CD14-positive monocyte (primary cell): ENCODE data around the gene GREM2. TPM values are rescaled to one million over a fixed set of nuclear protein-coding genes. Genes with fewer than 3 reads are reported as not detected.

ENCODE experiments used
- DNase-seq, 3 donors: peaks; one replicate each; pipeline ENCODE4 v3.0.0-alpha.2; 2011 to 2022
- H2AFZ ChIP-seq: 2 replicates; pipeline ENCODE4 v1.6.0; 2012; ENCODE audit warnings: mild to moderate bottlenecking, low read depth, low read length, inconsistent platforms; ENCODE audit not compliant: insufficient read depth, poor library complexity, severe bottlenecking
- H3K27ac ChIP-seq, 2 donors: 1 replicate in 1 of 2; 2 replicates in 1 of 2; pipeline ENCODE4 v1.5.1; 2012 to 2013; ENCODE audit warnings: low read length in 2 of 2, control low read depth in 1 of 2, inconsistent platforms in 1 of 2, low read depth in 1 of 2, mild to moderate bottlenecking in 1 of 2
- H3K27me3 ChIP-seq, 2 donors: one replicate each; pipeline versions ENCODE4 v1.6.0 to v1.6.1; 2011 to 2013; ENCODE audit warnings: low read length in 2 of 2; ENCODE audit not compliant: control insufficient read depth in 2 of 2, insufficient read depth in 2 of 2
- H3K36me3 ChIP-seq, 2 donors: replicated peaks in 1 of 2; 1 replicate in 1 of 2; 2 replicates in 1 of 2; pipeline versions ENCODE4 v1.5.1 to v1.6.1; 2012 to 2013; ENCODE audit warnings: low read length in 2 of 2, control low read depth in 1 of 2, inconsistent platforms in 1 of 2, mild to moderate bottlenecking in 1 of 2; ENCODE audit not compliant: insufficient read depth in 2 of 2, control insufficient read depth in 1 of 2
- H3K4me1 ChIP-seq, 2 donors: 1 replicate in 1 of 2; 2 replicates in 1 of 2; pipeline versions ENCODE4 v1.5.1 to v1.6.1; 2012 to 2013; ENCODE audit warnings: low read length in 2 of 2, control low read depth in 1 of 2, inconsistent platforms in 1 of 2, mild to moderate bottlenecking in 1 of 2, moderate library complexity in 1 of 2; ENCODE audit not compliant: insufficient read depth in 2 of 2, control insufficient read depth in 1 of 2
- H3K4me2 ChIP-seq: replicated peaks from 2 replicates; pipeline ENCODE3; 2012; ENCODE audit warnings: low read length, moderate library complexity, mild to moderate bottlenecking; ENCODE audit not compliant: poor library complexity, severe bottlenecking; ENCODE audit errors: extremely low read depth
- H3K4me3 ChIP-seq, 3 experiments: fragments of 200-600 bp in 1 of 3; sonication (generic) in 1 of 3; replicated peaks in 1 of 3; 1 replicate in 2 of 3; 2 replicates in 1 of 3; pipeline ENCODE4 v1.5.1; 2011 to 2013; ENCODE audit warnings: low read length in 3 of 3, mild to moderate bottlenecking in 3 of 3, control low read depth in 2 of 3, low read depth in 2 of 3, inconsistent platforms in 1 of 3, moderate library complexity in 1 of 3
- H3K79me2 ChIP-seq: 2 replicates; pipeline ENCODE4 v1.6.0; 2012; ENCODE audit warnings: mild to moderate bottlenecking, control low read depth, inconsistent platforms, low read length, moderate library complexity; ENCODE audit not compliant: insufficient read depth
- H3K9ac ChIP-seq: 2 replicates; pipeline ENCODE4 v1.6.0; 2017; ENCODE audit warnings: low read length, mild to moderate bottlenecking; ENCODE audit not compliant: insufficient read depth, poor library complexity, severe bottlenecking
- H3K9me3 ChIP-seq, 2 donors: replicated peaks in 1 of 2; 1 replicate in 1 of 2; 2 replicates in 1 of 2; pipeline versions ENCODE4 v1.5.1 to v1.6.1; 2012 to 2013; ENCODE audit warnings: low read length in 2 of 2, control low read depth in 1 of 2; ENCODE audit not compliant: control insufficient read depth in 1 of 2, insufficient read depth in 1 of 2
- H4K20me1 ChIP-seq: 2 replicates; pipeline ENCODE4 v1.6.0; 2012; ENCODE audit warnings: mild to moderate bottlenecking, low read length, control low read depth, moderate library complexity; ENCODE audit not compliant: insufficient read depth
- H3K27ac Mint-ChIP-seq, 7 donors: one replicate each; pipeline ENCODE4 v1.8.0; 2020; ENCODE audit warnings: mild to moderate bottlenecking in 7 of 7, mixed read lengths in 7 of 7, moderate library complexity in 6 of 7, inconsistent platforms in 2 of 7
- H3K27me3 Mint-ChIP-seq, 3 donors: one replicate each; pipeline ENCODE4 v1.8.0; 2021 to 2022; ENCODE audit warnings: low read depth in 3 of 3, mild to moderate bottlenecking in 3 of 3, mixed read lengths in 3 of 3, moderate library complexity in 3 of 3, inconsistent platforms in 1 of 3
- H3K36me3 Mint-ChIP-seq, 2 donors: one replicate each; pipeline ENCODE4 v1.8.0; 2020; ENCODE audit warnings: mixed read lengths in 2 of 2, inconsistent platforms in 1 of 2, mild to moderate bottlenecking in 1 of 2
- H3K4me1 Mint-ChIP-seq: one replicate; pipeline ENCODE4 v1.8.0; 2020; ENCODE audit warnings: mild to moderate bottlenecking, mixed read lengths
- H3K4me3 Mint-ChIP-seq, 2 donors: one replicate each; pipeline ENCODE4 v1.8.0; 2020; ENCODE audit warnings: mild to moderate bottlenecking in 2 of 2, mixed read lengths in 2 of 2, moderate library complexity in 1 of 2
- H3K9me3 Mint-ChIP-seq, 7 donors: one replicate each; pipeline ENCODE4 v1.8.0; 2020 to 2022; ENCODE audit warnings: mixed read lengths in 7 of 7, mild to moderate bottlenecking in 6 of 7, moderate library complexity in 6 of 7, inconsistent platforms in 2 of 7
- CTCF ChIP-seq: fragments of 200-600 bp; IDR thresholded peaks from one replicate; pipeline ENCODE4 v1.8.0; 2022; ENCODE audit warnings: antibody characterized with exemption, mild to moderate bottlenecking
- WGBS: methylation state at CpG from one replicate; pipeline ENCODE4 v1.1.5; 2013; ENCODE audit warnings: missing lambda C conversion rate; ENCODE audit not compliant: insufficient coverage; 5-methylcytosine and 5-hydroxymethylcytosine counted together
- intact Hi-C, 2 donors: fragments of 100-400 bp; cut with micrococcal nuclease; formaldehyde crosslinking; loops; one replicate each; pipeline versions ENCODE4 v1.15.0 to v1.15.1; 2023
- polyA plus RNA-seq, 3 donors: library from polyadenylated mRNA; depleted of rRNA in 1 of 3; unstranded in 2 of 3; stranded (reverse) in 1 of 3; fragments of 300-500 nt in 2 of 3; fragments of >200 nt in 1 of 3; fragmentation: Illumina TruSeq in 2 of 3; gene quantifications; 1 replicate in 2 of 3; 2 replicates in 1 of 3; pipeline ENCODE4 v1.2.3, GENCODE V29; 2012 to 2021

The GREM2 gene
- polyA plus RNA-seq, 3 donors = not detected

GRCh38 chr1:240467895-240468294, 144.1 kb downstream of the GREM2 start:
- Mint-ChIP-seq H3K27ac (no peak overlapping the region), H3K9me3 (no peaks in the 10 kb centered on the region), H3K4me3 (no peak overlapping the region), H3K4me1 (no peaks in the 10 kb centered on the region), H3K36me3 (no peaks in the 10 kb centered on the region), H3K27me3 (no peaks in the 10 kb centered on the region)
- Histone ChIP-seq H3K4me1 (no peaks in the 10 kb centered on the region), H3K79me2 (no peaks in the 10 kb centered on the region), H3K4me2 (no peak overlapping the region), H3K9me3 (no peaks in the 10 kb centered on the region), H3K9ac (no peak overlapping the region), H3K27me3 (no peaks in the 10 kb centered on the region), H3K4me3 (no peak overlapping the region), H4K20me1 (no peaks in the 10 kb centered on the region), H3K27ac (no peak overlapping the region), H3K36me3 (no peaks in the 10 kb centered on the region), H2AFZ (no peak overlapping the region)
- no peak for DNase-seq
- no peak for TF ChIP-seq CTCF
- intact Hi-C loops = no loop called here

GRCh38 chr1:240466509-240466908, 145.4 kb downstream of the GREM2 start:
- Histone ChIP-seq H3K9me3 (no peaks in the 10 kb centered on the region), H3K79me2 (no peaks in the 10 kb centered on the region), H2AFZ (no peak overlapping the region), H3K4me3 (no peak overlapping the region), H3K27me3 (no peaks in the 10 kb centered on the region), H3K4me1 (no peaks in the 10 kb centered on the region), H3K9ac (no peak overlapping the region), H4K20me1 (no peaks in the 10 kb centered on the region), H3K27ac (no peak overlapping the region), H3K4me2 (no peak overlapping the region), H3K36me3 (no peaks in the 10 kb centered on the region)
- H3K4me3 Mint-ChIP-seq = no peak overlapping the region
- H3K27ac Mint-ChIP-seq = no peak overlapping the region
- H3K27me3 Mint-ChIP-seq = no peaks in the 10 kb centered on the region
- intact Hi-C loops = no loop called here
- no peaks in the 10 kb centered on the region for H3K4me1 Mint-ChIP-seq
- no peak for DNase-seq
- H3K9me3 Mint-ChIP-seq = no peaks in the 10 kb centered on the region
- TF ChIP-seq CTCF = no peak
- WGBS = no CpG with 5 or more reads among the region's 4 CpGs
- no peaks in the 10 kb centered on the region for H3K36me3 Mint-ChIP-seq
